NOMO-1 treated with DMSO at 0.1 percent for 48 hours (cell line): ENCODE measurements around the gene AACS.
A peak's percentile ranks its signal among the peaks of the same experiment; 100 is the strongest.

Experiments used
- DNase-seq: peaks from one replicate; lab custom pipeline; 2025; ENCODE audit not compliant: unreplicated experiment; lab: John Stamatoyannopoulos, UW

The AACS gene

GRCh38 chr12:125183187-125184067 lies 118.2 kb downstream of the AACS start:
- DNase-seq, result peak; percentile 57

- no peak for DNase-seq
These were observed 119.2 kb downstream of the AACS start for GRCh38 chr12:125184213-125184967.

- DNase-seq, result no peak
These were observed 120.1 kb downstream of the AACS start for GRCh38 chr12:125185311-125185739.

- peak; percentile 76 for DNase-seq
These were observed 120.7 kb downstream of the AACS start, which contains the start of gene TMEM132B for GRCh38 chr12:125185740-125186470. TMEM132B (plus strand) TSS chr12:125186386.

GRCh38 chr12:125186471-125187147 lies 121.4 kb downstream of the AACS start:
- no peak for DNase-seq

- DNase-seq, result no peak
These were observed 122.0 kb downstream of the AACS start for GRCh38 chr12:125187148-125187745.

GRCh38 chr12:125187780-125188741 lies 122.8 kb downstream of the AACS start:
- no peak for DNase-seq

GRCh38 chr12:125189015-125189414 lies 123.8 kb downstream of the AACS start:
- no peak for DNase-seq

- no peak for DNase-seq
These were observed 124.3 kb downstream of the AACS start for GRCh38 chr12:125189502-125189901.

- no peak for DNase-seq
These were observed 126.3 kb downstream of the AACS start for GRCh38 chr12:125191361-125192087.

- DNase-seq, result no peak
These were observed 127.5 kb downstream of the AACS start for GRCh38 chr12:125192690-125193221.
